ENCODE data around the gene RSAD2.

- TF ChIP-seq POLR2AphosphoS5 (IDR thresholded peaks at IDR 0.05) (no peak), CTCF (IDR thresholded peaks at IDR 0.05) (no peak)
Observed at GRCh38 chr2:6885551-6885950, 8.0 kb downstream of the RSAD2 start.
